WTC11 (cell line): ENCODE results near the gene ST6GAL1. TPM values are rescaled to one million over a fixed set of nuclear protein-coding genes. Genes with fewer than 3 reads are reported as not detected.

Source experiments
- ATAC-seq: fragments of 200-7000 bp; cut with Tn5 transposase; 2 replicates; pipeline ENCODE4 v1.10.0; 2021; ENCODE audit warnings: mild to moderate bottlenecking, moderate library complexity
- CTCF ChIA-PET: fragments of 300-600 bp; sonication (Branson Sonifier 250); formaldehyde crosslinking; loops from one replicate; lab custom pipeline; 2021; ENCODE audit warnings: antibody characterized with exemption; lab: Charles Lee
- POLR2A ChIA-PET: fragments of 350-600 bp; sonication (Branson Sonifier 250); formaldehyde crosslinking; loops from one replicate; lab custom pipeline; 2021; ENCODE audit warnings: antibody characterized with exemption; lab: Charles Lee
- DNase-seq: peaks from one replicate; pipeline ENCODE4 v3.0.0; 2021; ENCODE audit warnings: low spot score
- H3K27ac Mint-ChIP-seq: 2 replicates; pipeline ENCODE4 v1.8.0; 2021; ENCODE audit warnings: mixed read lengths
- H3K27me3 Mint-ChIP-seq: 2 replicates; pipeline ENCODE4 v1.8.0; 2021; ENCODE audit warnings: low read depth, mild to moderate bottlenecking, moderate library complexity, mixed read lengths
- H3K36me3 Mint-ChIP-seq: 2 replicates; pipeline ENCODE4 v1.8.0; 2021; ENCODE audit warnings: mixed read lengths
- H3K4me1 Mint-ChIP-seq: 2 replicates; pipeline ENCODE4 v1.8.0; 2022; ENCODE audit warnings: mixed read lengths
- H3K4me3 Mint-ChIP-seq: 2 replicates; pipeline ENCODE4 v1.8.0; 2021; ENCODE audit warnings: mild to moderate bottlenecking, moderate library complexity, mixed read lengths
- H3K9me3 Mint-ChIP-seq: 2 replicates; pipeline ENCODE4 v1.8.0; 2021; ENCODE audit warnings: mixed read lengths
- CREM ChIP-seq: sonication (generic); formaldehyde crosslinking; IDR thresholded peaks from 2 replicates; pipeline ENCODE4 v1.8.1; 2022; ENCODE audit warnings: mild to moderate bottlenecking, missing genetic modification reagents, moderate library complexity
- EMX1 ChIP-seq: fragments of 250-450 bp; sonication (Bioruptor Pico); IDR thresholded peaks from 2 replicates; pipeline ENCODE4 v1.8.0; 2021; ENCODE audit warnings: mild to moderate bottlenecking
- ESRRA ChIP-seq: sonication (generic); formaldehyde crosslinking; IDR thresholded peaks from 2 replicates; pipeline ENCODE4 v1.8.1; 2022; ENCODE audit warnings: mild to moderate bottlenecking, missing genetic modification reagents, borderline replicate concordance
- ETV6 ChIP-seq: sonication (generic); formaldehyde crosslinking; IDR thresholded peaks from 2 replicates; pipeline ENCODE4 v1.8.1; 2022; ENCODE audit warnings: mild to moderate bottlenecking, missing genetic modification reagents
- FOXJ3 ChIP-seq: sonication (generic); formaldehyde crosslinking; IDR thresholded peaks from 2 replicates; pipeline ENCODE4 v1.9.0; 2021; ENCODE audit warnings: missing genetic modification reagents, mild to moderate bottlenecking, borderline replicate concordance
- FOXP1 ChIP-seq: sonication (generic); formaldehyde crosslinking; IDR thresholded peaks from 2 replicates; pipeline ENCODE4 v1.8.0; 2022; ENCODE audit warnings: missing genetic modification reagents, mild to moderate bottlenecking, moderate library complexity, borderline replicate concordance
- GTF2I ChIP-seq: fragments of 250-450 bp; sonication (Bioruptor Pico); conservative IDR thresholded peaks from 2 replicates; pipeline ENCODE4 v1.4.0; 2021; ENCODE audit warnings: mild to moderate bottlenecking
- HMGA2 ChIP-seq: fragments of 250-450 bp; sonication (Bioruptor Pico); IDR thresholded peaks from 2 replicates; pipeline ENCODE4 v1.4.0; 2021; ENCODE audit warnings: mild to moderate bottlenecking, moderate library complexity
- MXD4 ChIP-seq: fragments of 250-450 bp; sonication (Bioruptor Pico); IDR thresholded peaks from 2 replicates; pipeline ENCODE4 v1.8.0; 2021; ENCODE audit warnings: mild to moderate bottlenecking, moderate library complexity, borderline replicate concordance
- NFATC4 ChIP-seq: fragments of 250-450 bp; sonication (Bioruptor Pico); IDR thresholded peaks from 2 replicates; pipeline ENCODE4 v1.9.0; 2021; ENCODE audit warnings: mild to moderate bottlenecking
- NFE2L1 ChIP-seq: sonication (generic); formaldehyde crosslinking; IDR thresholded peaks from 2 replicates; pipeline ENCODE4 v1.8.1; 2023; ENCODE audit warnings: missing genetic modification reagents
- RELA ChIP-seq: sonication (generic); formaldehyde crosslinking; IDR thresholded peaks from 2 replicates; pipeline ENCODE4 v1.8.1; 2022; ENCODE audit warnings: missing genetic modification reagents, mild to moderate bottlenecking, borderline replicate concordance
- SMAD3 ChIP-seq: sonication (generic); formaldehyde crosslinking; IDR thresholded peaks from 2 replicates; pipeline ENCODE4 v1.8.0; 2022; ENCODE audit warnings: missing genetic modification reagents, mild to moderate bottlenecking, borderline replicate concordance
- SOX15 ChIP-seq: fragments of 250-450 bp; sonication (Bioruptor Pico); IDR thresholded peaks from 2 replicates; pipeline ENCODE4 v1.9.0; 2021; ENCODE audit warnings: mild to moderate bottlenecking
- TCF7 ChIP-seq: sonication (generic); formaldehyde crosslinking; IDR thresholded peaks from 2 replicates; pipeline ENCODE4 v1.8.0; 2022; ENCODE audit warnings: mild to moderate bottlenecking, low read depth, missing genetic modification reagents, moderate library complexity
- TEAD1 ChIP-seq: sonication (generic); formaldehyde crosslinking; IDR thresholded peaks from 2 replicates; pipeline ENCODE4 v1.8.0; 2022; ENCODE audit warnings: mild to moderate bottlenecking, missing genetic modification reagents
- ZNF138 ChIP-seq: sonication (generic); formaldehyde crosslinking; conservative IDR thresholded peaks from 2 replicates; pipeline ENCODE4 v1.8.1; 2022; ENCODE audit warnings: mild to moderate bottlenecking, moderate library complexity, missing genetic modification reagents
- ZNF232 ChIP-seq: sonication (generic); formaldehyde crosslinking; IDR thresholded peaks from 2 replicates; pipeline ENCODE4 v1.8.0; 2022; ENCODE audit warnings: mild to moderate bottlenecking, missing genetic modification reagents
- ZNF317 ChIP-seq: sonication (generic); formaldehyde crosslinking; IDR thresholded peaks from 2 replicates; pipeline ENCODE4 v1.8.1; 2023; ENCODE audit warnings: low read depth, mild to moderate bottlenecking, moderate library complexity, missing genetic modification reagents, borderline replicate concordance
- ZNF396 ChIP-seq: fragments of 250-450 bp; sonication (Bioruptor Pico); IDR thresholded peaks from 2 replicates; pipeline ENCODE4 v1.8.0; 2021; ENCODE audit warnings: mild to moderate bottlenecking, moderate library complexity, borderline replicate concordance
- total RNA-seq: library from RNA; stranded (reverse); gene quantifications from 3 replicates; pipeline ENCODE4 v1.2.3, GENCODE V29; 2021
- TF ChIP-seq, protein P1 (sequence below): sonication (generic); formaldehyde crosslinking; IDR thresholded peaks from 2 replicates; pipeline ENCODE4 v1.8.0; 2022; ENCODE audit warnings: mild to moderate bottlenecking, missing genetic modification reagents
- TF ChIP-seq, protein P2 (sequence below): sonication (generic); formaldehyde crosslinking; IDR thresholded peaks from 2 replicates; pipeline ENCODE4 v1.8.1; 2022; ENCODE audit warnings: low read depth, mild to moderate bottlenecking, moderate library complexity, missing genetic modification reagents, borderline replicate concordance
- TF ChIP-seq, protein P3 (sequence below): sonication (generic); formaldehyde crosslinking; IDR thresholded peaks from 2 replicates; pipeline ENCODE4 v1.8.1; 2022; ENCODE audit warnings: low read depth, missing genetic modification reagents, borderline replicate concordance
- TF ChIP-seq, protein P4 (sequence below): sonication (generic); formaldehyde crosslinking; IDR thresholded peaks from 2 replicates; pipeline ENCODE4 v1.8.1; 2023; ENCODE audit warnings: mild to moderate bottlenecking, missing genetic modification reagents
- TF ChIP-seq, protein P5 (sequence below): sonication (generic); formaldehyde crosslinking; IDR thresholded peaks from 2 replicates; pipeline ENCODE4 v1.8.0; 2022; ENCODE audit warnings: missing genetic modification reagents

The ST6GAL1 gene
- total RNA-seq, 1 experiment from 2014 or later, result 87.5 TPM

DNA sequence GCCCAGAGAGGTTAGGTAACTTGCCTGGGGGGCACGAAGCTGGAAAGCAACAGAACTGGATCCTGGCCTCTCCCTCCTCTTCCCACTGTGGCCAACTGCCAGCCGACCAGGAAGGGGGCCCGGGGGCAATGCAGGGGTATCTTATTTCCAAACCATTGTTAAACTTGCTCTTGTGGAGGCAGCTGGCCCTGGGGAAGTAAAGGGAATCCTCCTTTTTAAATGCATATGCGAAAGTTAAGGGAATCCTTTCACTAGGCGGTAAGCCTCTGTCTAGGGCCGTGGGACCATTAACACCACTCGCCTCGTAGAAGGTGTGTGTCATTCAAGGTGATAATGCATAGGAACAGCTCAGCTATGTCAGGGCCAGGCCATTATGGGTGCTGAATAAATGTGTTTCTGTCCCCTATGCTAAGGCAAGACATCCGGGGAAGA, 68.6 kb downstream of the ST6GAL1 start (continued):
- TF ChIP-seq TEAD1 (CRISPR knock-in tag) (peak; percentile 41; the same call in 1 of the 2 replicates), ZNF396 (CRISPR knock-in tag) (peak; percentile 68; the same call in 1 of the 2 replicates), CREM (CRISPR knock-in tag) (0 out of 2 replicates have a peak, but pooled peaks have one; percentile 20), ZNF138 (CRISPR knock-in tag) (no peak), ETV6 (peak; percentile 50; the same call in 1 of the 2 replicates), NFATC4 (CRISPR knock-in tag) (no peak), EMX1 (CRISPR knock-in tag) (no peak)

DNA sequence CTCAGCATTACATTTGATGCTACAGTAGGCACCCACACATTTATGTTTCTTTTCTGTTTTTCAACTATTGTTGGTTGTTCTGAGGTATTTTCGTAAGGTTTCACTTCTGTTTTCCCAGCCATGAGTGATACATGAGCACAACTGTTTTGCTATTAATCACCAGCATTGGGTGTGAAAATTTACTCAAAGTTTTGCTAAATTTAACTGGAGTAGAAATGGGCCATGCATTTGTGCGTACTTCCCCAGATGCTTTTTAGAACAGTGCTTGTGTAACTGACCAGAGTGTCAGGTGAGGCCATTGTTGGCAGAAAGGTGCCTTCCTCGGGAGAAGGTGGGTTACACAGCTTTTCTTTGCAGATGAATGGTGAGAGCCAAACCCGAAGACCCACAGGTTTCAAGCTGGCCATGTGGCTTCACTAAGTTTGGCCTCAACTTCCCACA, 70.4 kb downstream of the ST6GAL1 start:
- Mint-ChIP-seq H3K4me3 (no peak overlapping the region), H3K27me3 (no peaks in the 10 kb centered on the region), H3K9me3 (peaks cover 3% of the 10 kb centered on the region; the same call in 1 of the 2 replicates), H3K36me3 (peaks cover 33% of the 10 kb centered on the region), H3K4me1 (peaks cover 65% of the 10 kb centered on the region), H3K27ac (peak overlapping the region; percentile 42)
- POLR2A ChIA-PET, result no interaction called here
- CTCF ChIA-PET, result no interaction called here
- ATAC-seq, result no peak
- DNase-seq, result no peak
- TF ChIP-seq SOX15 (no peak), NFE2L1 (CRISPR knock-in tag) (no peak), SMAD3 (CRISPR knock-in tag) (no peak)
- TF ChIP-seq, protein P1, sequence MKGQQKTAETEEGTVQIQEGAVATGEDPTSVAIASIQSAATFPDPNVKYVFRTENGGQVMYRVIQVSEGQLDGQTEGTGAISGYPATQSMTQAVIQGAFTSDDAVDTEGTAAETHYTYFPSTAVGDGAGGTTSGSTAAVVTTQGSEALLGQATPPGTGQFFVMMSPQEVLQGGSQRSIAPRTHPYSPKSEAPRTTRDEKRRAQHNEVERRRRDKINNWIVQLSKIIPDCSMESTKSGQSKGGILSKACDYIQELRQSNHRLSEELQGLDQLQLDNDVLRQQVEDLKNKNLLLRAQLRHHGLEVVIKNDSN (CRISPR knock-in tag), result no peak
- TF ChIP-seq, protein P2, sequence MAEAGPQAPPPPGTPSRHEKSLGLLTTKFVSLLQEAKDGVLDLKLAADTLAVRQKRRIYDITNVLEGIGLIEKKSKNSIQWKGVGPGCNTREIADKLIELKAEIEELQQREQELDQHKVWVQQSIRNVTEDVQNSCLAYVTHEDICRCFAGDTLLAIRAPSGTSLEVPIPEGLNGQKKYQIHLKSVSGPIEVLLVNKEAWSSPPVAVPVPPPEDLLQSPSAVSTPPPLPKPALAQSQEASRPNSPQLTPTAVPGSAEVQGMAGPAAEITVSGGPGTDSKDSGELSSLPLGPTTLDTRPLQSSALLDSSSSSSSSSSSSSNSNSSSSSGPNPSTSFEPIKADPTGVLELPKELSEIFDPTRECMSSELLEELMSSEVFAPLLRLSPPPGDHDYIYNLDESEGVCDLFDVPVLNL, result no peak

DNA sequence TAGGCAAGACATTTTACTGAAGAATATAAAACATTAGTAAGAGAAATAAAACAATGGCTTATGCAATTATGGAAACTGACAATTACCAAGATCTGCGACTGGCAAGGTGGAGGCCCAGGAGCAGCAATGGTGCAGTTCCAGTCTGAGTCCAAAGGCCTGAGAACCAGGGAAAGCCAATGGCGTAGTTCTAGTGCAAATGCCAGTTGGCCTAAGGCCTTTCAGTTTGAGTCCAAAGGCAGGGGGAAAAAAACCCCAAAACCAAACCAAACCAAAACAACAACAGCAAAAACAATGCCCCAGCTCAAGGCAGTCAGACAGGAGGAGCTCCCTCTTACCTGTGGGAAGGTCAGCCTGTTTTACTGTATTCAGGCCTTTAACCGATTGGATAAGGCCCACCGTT, 72.6 kb downstream of the ST6GAL1 start:
- TF ChIP-seq FOXP1 (CRISPR knock-in tag) (no peak), TCF7 (CRISPR knock-in tag) (no peak), ZNF232 (CRISPR knock-in tag) (no peak), HMGA2 (no peak), ESRRA (CRISPR knock-in tag) (no peak), MXD4 (CRISPR knock-in tag) (no peak), GTF2I (CRISPR knock-in tag) (no peak), ZNF317 (CRISPR knock-in tag) (no peak), FOXJ3 (CRISPR knock-in tag) (no peak), RELA (CRISPR knock-in tag) (no peak)
- TF ChIP-seq, protein P3, sequence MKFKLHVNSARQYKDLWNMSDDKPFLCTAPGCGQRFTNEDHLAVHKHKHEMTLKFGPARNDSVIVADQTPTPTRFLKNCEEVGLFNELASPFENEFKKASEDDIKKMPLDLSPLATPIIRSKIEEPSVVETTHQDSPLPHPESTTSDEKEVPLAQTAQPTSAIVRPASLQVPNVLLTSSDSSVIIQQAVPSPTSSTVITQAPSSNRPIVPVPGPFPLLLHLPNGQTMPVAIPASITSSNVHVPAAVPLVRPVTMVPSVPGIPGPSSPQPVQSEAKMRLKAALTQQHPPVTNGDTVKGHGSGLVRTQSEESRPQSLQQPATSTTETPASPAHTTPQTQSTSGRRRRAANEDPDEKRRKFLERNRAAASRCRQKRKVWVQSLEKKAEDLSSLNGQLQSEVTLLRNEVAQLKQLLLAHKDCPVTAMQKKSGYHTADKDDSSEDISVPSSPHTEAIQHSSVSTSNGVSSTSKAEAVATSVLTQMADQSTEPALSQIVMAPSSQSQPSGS (CRISPR knock-in tag), result no peak
- TF ChIP-seq, protein P4, sequence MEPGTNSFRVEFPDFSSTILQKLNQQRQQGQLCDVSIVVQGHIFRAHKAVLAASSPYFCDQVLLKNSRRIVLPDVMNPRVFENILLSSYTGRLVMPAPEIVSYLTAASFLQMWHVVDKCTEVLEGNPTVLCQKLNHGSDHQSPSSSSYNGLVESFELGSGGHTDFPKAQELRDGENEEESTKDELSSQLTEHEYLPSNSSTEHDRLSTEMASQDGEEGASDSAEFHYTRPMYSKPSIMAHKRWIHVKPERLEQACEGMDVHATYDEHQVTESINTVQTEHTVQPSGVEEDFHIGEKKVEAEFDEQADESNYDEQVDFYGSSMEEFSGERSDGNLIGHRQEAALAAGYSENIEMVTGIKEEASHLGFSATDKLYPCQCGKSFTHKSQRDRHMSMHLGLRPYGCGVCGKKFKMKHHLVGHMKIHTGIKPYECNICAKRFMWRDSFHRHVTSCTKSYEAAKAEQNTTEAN, result no peak
- TF ChIP-seq, protein P5, sequence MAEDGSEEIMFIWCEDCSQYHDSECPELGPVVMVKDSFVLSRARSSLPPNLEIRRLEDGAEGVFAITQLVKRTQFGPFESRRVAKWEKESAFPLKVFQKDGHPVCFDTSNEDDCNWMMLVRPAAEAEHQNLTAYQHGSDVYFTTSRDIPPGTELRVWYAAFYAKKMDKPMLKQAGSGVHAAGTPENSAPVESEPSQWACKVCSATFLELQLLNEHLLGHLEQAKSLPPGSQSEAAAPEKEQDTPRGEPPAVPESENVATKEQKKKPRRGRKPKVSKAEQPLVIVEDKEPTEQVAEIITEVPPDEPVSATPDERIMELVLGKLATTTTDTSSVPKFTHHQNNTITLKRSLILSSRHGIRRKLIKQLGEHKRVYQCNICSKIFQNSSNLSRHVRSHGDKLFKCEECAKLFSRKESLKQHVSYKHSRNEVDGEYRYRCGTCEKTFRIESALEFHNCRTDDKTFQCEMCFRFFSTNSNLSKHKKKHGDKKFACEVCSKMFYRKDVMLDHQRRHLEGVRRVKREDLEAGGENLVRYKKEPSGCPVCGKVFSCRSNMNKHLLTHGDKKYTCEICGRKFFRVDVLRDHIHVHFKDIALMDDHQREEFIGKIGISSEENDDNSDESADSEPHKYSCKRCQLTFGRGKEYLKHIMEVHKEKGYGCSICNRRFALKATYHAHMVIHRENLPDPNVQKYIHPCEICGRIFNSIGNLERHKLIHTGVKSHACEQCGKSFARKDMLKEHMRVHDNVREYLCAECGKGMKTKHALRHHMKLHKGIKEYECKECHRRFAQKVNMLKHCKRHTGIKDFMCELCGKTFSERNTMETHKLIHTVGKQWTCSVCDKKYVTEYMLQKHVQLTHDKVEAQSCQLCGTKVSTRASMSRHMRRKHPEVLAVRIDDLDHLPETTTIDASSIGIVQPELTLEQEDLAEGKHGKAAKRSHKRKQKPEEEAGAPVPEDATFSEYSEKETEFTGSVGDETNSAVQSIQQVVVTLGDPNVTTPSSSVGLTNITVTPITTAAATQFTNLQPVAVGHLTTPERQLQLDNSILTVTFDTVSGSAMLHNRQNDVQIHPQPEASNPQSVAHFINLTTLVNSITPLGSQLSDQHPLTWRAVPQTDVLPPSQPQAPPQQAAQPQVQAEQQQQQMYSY (CRISPR knock-in tag), result no peak
- DNase-seq, result no peak
- H3K36me3 Mint-ChIP-seq, result peaks cover 46% of the 10 kb centered on the region
- ChIA-PET CTCF (no interaction called here), POLR2A (no interaction called here)
- peaks cover 3% of the 10 kb centered on the region; the same call in 1 of the 2 replicates for H3K9me3 Mint-ChIP-seq
- ATAC-seq, result no peak
- H3K4me1 Mint-ChIP-seq, result peaks cover 60% of the 10 kb centered on the region
- no peaks in the 10 kb centered on the region for H3K27me3 Mint-ChIP-seq
- H3K4me3 Mint-ChIP-seq, result no peak overlapping the region
- H3K27ac Mint-ChIP-seq, result no peak overlapping the region
